ENCODE data around the gene ADCY2. TPM values are rescaled to one million over a fixed set of nuclear protein-coding genes. Genes with fewer than 3 reads are reported as not detected.

The ADCY2 gene
- total and polyA plus RNA-seq, 5 donors = 0.20 to 1.5 (median 0.45) TPM

- ATAC-seq (no peak), DNase-seq (no peak)
- peaks cover 3% of the 10 kb centered on the region for H3K9me3 ChIP-seq (ENCODE audit: control insufficient read depth, low read length)
- H3K27me3 ChIP-seq (ENCODE audit: control insufficient read depth, insufficient read depth) = no peaks in the 10 kb centered on the region
- 74% methylated on average over 2 of the region's 2 CpGs for WGBS
- no peak overlapping the region for H3K27ac ChIP-seq (ENCODE audit: low read length)
- no peaks in the 10 kb centered on the region for H3K4me1 ChIP-seq (ENCODE audit: control insufficient read depth, insufficient read depth, low read length)
- no peak overlapping the region for H3K4me3 ChIP-seq (ENCODE audit: low read length)
- intact Hi-C loops (cut with DNase I) = no loop called here
Measured at GRCh38 chr5:7664208-7664607, 268.3 kb downstream of the ADCY2 start.

- intact Hi-C loops (cut with DNase I) = no loop called here
- WGBS = 74% methylated on average over 5 of the region's 5 CpGs
Measured at GRCh38 chr5:7667216-7667767, 271.4 kb downstream of the ADCY2 start.

GRCh38 chr5:7668161-7668560 is 272.2 kb downstream of the ADCY2 start:
- H3K27me3 ChIP-seq (ENCODE audit: control insufficient read depth, insufficient read depth) = no peaks in the 10 kb centered on the region
- H3K4me3 ChIP-seq (ENCODE audit: low read length) = no peak overlapping the region
- peaks cover 5% of the 10 kb centered on the region for H3K9me3 ChIP-seq (ENCODE audit: control insufficient read depth, low read length)
- no peak overlapping the region for H3K27ac ChIP-seq (ENCODE audit: low read length)
- no peak for ATAC-seq
- no peak for DNase-seq
- WGBS = 86% methylated on average over 1 of the region's 1 CpG
- intact Hi-C loops (cut with DNase I) = no loop called here
- no peaks in the 10 kb centered on the region for H3K4me1 ChIP-seq (ENCODE audit: control insufficient read depth, insufficient read depth, low read length)

More at GRCh38 chr5:7667216-7667767, 271.4 kb downstream of the ADCY2 start:
- Histone ChIP-seq H3K27ac (ENCODE audit: low read length) (no peak overlapping the region), H3K9me3 (ENCODE audit: control insufficient read depth, low read length) (peaks cover 5% of the 10 kb centered on the region), H3K4me1 (ENCODE audit: control insufficient read depth, insufficient read depth, low read length) (no peaks in the 10 kb centered on the region), H3K27me3 (ENCODE audit: control insufficient read depth, insufficient read depth) (no peaks in the 10 kb centered on the region), H3K4me3 (ENCODE audit: low read length) (no peak overlapping the region)
- no peak for ATAC-seq
- no peak for DNase-seq

- H3K27me3 ChIP-seq (ENCODE audit: control insufficient read depth, insufficient read depth) = no peaks in the 10 kb centered on the region
- intact Hi-C loops (cut with DNase I) = no loop called here
- DNase-seq = no peak
- H3K4me1 ChIP-seq (ENCODE audit: control insufficient read depth, insufficient read depth, low read length) = no peaks in the 10 kb centered on the region
- peaks cover 5% of the 10 kb centered on the region for H3K9me3 ChIP-seq (ENCODE audit: control insufficient read depth, low read length)
- no peak overlapping the region for H3K27ac ChIP-seq (ENCODE audit: low read length)
- H3K4me3 ChIP-seq (ENCODE audit: low read length) = no peak overlapping the region
- no peak for ATAC-seq
Measured at GRCh38 chr5:7668627-7669026, 272.7 kb downstream of the ADCY2 start.

- no peaks in the 10 kb centered on the region for H3K27me3 ChIP-seq (ENCODE audit: control insufficient read depth, insufficient read depth)
- DNase-seq = no peak
- no peaks in the 10 kb centered on the region for H3K4me1 ChIP-seq (ENCODE audit: control insufficient read depth, insufficient read depth, low read length)
- H3K4me3 ChIP-seq (ENCODE audit: low read length) = no peak overlapping the region
- intact Hi-C loops (cut with DNase I) = no loop called here
- no peak for ATAC-seq
- H3K9me3 ChIP-seq (ENCODE audit: control insufficient read depth, low read length) = peaks cover 5% of the 10 kb centered on the region
- WGBS = 75% methylated on average over 7 of the region's 7 CpGs
- H3K27ac ChIP-seq (ENCODE audit: low read length) = no peak overlapping the region
Measured at GRCh38 chr5:7671381-7671993, 275.5 kb downstream of the ADCY2 start.

GRCh38 chr5:7673658-7674057 is 277.7 kb downstream of the ADCY2 start:
- 78% methylated on average over 7 of the region's 7 CpGs for WGBS
- DNase-seq = no peak
- Histone ChIP-seq H3K4me3 (ENCODE audit: low read length) (no peak overlapping the region), H3K27ac (ENCODE audit: low read length) (no peak overlapping the region), H3K4me1 (ENCODE audit: control insufficient read depth, insufficient read depth, low read length) (no peaks in the 10 kb centered on the region), H3K27me3 (ENCODE audit: control insufficient read depth, insufficient read depth) (no peaks in the 10 kb centered on the region), H3K9me3 (ENCODE audit: control insufficient read depth, low read length) (peaks cover 2% of the 10 kb centered on the region)
- ATAC-seq = no peak
- intact Hi-C loops (cut with DNase I) = no loop called here

GRCh38 chr5:7676455-7676854 is 280.5 kb downstream of the ADCY2 start:
- no peak for DNase-seq
- Histone ChIP-seq H3K9me3 (ENCODE audit: control insufficient read depth, low read length) (peaks cover 2% of the 10 kb centered on the region), H3K27ac (ENCODE audit: low read length) (no peak overlapping the region), H3K4me3 (ENCODE audit: low read length) (no peak overlapping the region), H3K4me1 (ENCODE audit: control insufficient read depth, insufficient read depth, low read length) (no peaks in the 10 kb centered on the region), H3K27me3 (ENCODE audit: control insufficient read depth, insufficient read depth) (no peaks in the 10 kb centered on the region)
- intact Hi-C loops (cut with DNase I) = no loop called here
- ATAC-seq = no peak
- 55% methylated on average over 3 of the region's 3 CpGs for WGBS

GRCh38 chr5:7678030-7678429 is 282.1 kb downstream of the ADCY2 start:
- H3K27me3 ChIP-seq (ENCODE audit: control insufficient read depth, insufficient read depth) = no peaks in the 10 kb centered on the region
- no peaks in the 10 kb centered on the region for H3K4me1 ChIP-seq (ENCODE audit: control insufficient read depth, insufficient read depth, low read length)
- H3K4me3 ChIP-seq (ENCODE audit: low read length) = no peak overlapping the region
- peaks cover 1% of the 10 kb centered on the region for H3K9me3 ChIP-seq (ENCODE audit: control insufficient read depth, low read length)
- intact Hi-C loops (cut with DNase I) = no loop called here
- DNase-seq = no peak
- WGBS = 59% methylated on average over 4 of the region's 4 CpGs
- no peak for ATAC-seq
- H3K27ac ChIP-seq (ENCODE audit: low read length) = no peak overlapping the region

GRCh38 chr5:7679663-7680062 is 283.7 kb downstream of the ADCY2 start:
- ATAC-seq (no peak), DNase-seq (no peak)
- no peak overlapping the region for H3K4me3 ChIP-seq (ENCODE audit: low read length)
- no peaks in the 10 kb centered on the region for H3K27me3 ChIP-seq (ENCODE audit: control insufficient read depth, insufficient read depth)
- 65% methylated on average over 4 of the region's 4 CpGs for WGBS
- H3K9me3 ChIP-seq (ENCODE audit: control insufficient read depth, low read length) = peaks cover 2% of the 10 kb centered on the region
- H3K27ac ChIP-seq (ENCODE audit: low read length) = no peak overlapping the region
- H3K4me1 ChIP-seq (ENCODE audit: control insufficient read depth, insufficient read depth, low read length) = no peaks in the 10 kb centered on the region
- intact Hi-C loops (cut with DNase I) = no loop called here

- WGBS = 69% methylated on average over 4 of the region's 4 CpGs
- Histone ChIP-seq H3K9me3 (ENCODE audit: control insufficient read depth, low read length) (peaks cover 2% of the 10 kb centered on the region), H3K4me1 (ENCODE audit: control insufficient read depth, insufficient read depth, low read length) (no peaks in the 10 kb centered on the region), H3K4me3 (ENCODE audit: low read length) (no peak overlapping the region), H3K27me3 (ENCODE audit: control insufficient read depth, insufficient read depth) (no peaks in the 10 kb centered on the region), H3K27ac (ENCODE audit: low read length) (no peak overlapping the region)
- intact Hi-C loops (cut with DNase I) = no loop called here
- ATAC-seq (no peak), DNase-seq (no peak)
Measured at GRCh38 chr5:7680260-7680659, 284.3 kb downstream of the ADCY2 start.

- H3K9me3 ChIP-seq (ENCODE audit: control insufficient read depth, low read length) = peaks cover 2% of the 10 kb centered on the region
- WGBS = 46% methylated on average over 3 of the region's 3 CpGs
- ATAC-seq = no peak
- intact Hi-C loops (cut with DNase I) = no loop called here
- no peaks in the 10 kb centered on the region for H3K27me3 ChIP-seq (ENCODE audit: control insufficient read depth, insufficient read depth)
- no peaks in the 10 kb centered on the region for H3K4me1 ChIP-seq (ENCODE audit: control insufficient read depth, insufficient read depth, low read length)
- no peak overlapping the region for H3K4me3 ChIP-seq (ENCODE audit: low read length)
- no peak for DNase-seq
- no peak overlapping the region for H3K27ac ChIP-seq (ENCODE audit: low read length)
Measured at GRCh38 chr5:7682379-7682778, 286.4 kb downstream of the ADCY2 start.

- Histone ChIP-seq H3K27ac (ENCODE audit: low read length) (no peak overlapping the region), H3K27me3 (ENCODE audit: control insufficient read depth, insufficient read depth) (no peaks in the 10 kb centered on the region), H3K4me1 (ENCODE audit: control insufficient read depth, insufficient read depth, low read length) (no peaks in the 10 kb centered on the region), H3K4me3 (ENCODE audit: low read length) (no peak overlapping the region), H3K9me3 (ENCODE audit: control insufficient read depth, low read length) (peaks cover 2% of the 10 kb centered on the region)
- 74% methylated on average over 3 of the region's 3 CpGs for WGBS
- intact Hi-C loops (cut with DNase I) = no loop called here
- DNase-seq = no peak
- no peak for ATAC-seq
Measured at GRCh38 chr5:7683753-7684152, 287.8 kb downstream of the ADCY2 start.

All from right cardiac atrium (tissue), 5 donors.